DMS 273 (cell line): ENCODE results near the gene RSAD2.

Source experiments
- DNase-seq: peaks from one replicate; lab custom pipeline; 2025; ENCODE audit not compliant: unreplicated experiment; lab: John Stamatoyannopoulos, UW

The RSAD2 gene

GRCh38 chr2:6864231-6864754, 13.3 kb upstream of the RSAD2 start:
- DNase-seq: no peak

DNA sequence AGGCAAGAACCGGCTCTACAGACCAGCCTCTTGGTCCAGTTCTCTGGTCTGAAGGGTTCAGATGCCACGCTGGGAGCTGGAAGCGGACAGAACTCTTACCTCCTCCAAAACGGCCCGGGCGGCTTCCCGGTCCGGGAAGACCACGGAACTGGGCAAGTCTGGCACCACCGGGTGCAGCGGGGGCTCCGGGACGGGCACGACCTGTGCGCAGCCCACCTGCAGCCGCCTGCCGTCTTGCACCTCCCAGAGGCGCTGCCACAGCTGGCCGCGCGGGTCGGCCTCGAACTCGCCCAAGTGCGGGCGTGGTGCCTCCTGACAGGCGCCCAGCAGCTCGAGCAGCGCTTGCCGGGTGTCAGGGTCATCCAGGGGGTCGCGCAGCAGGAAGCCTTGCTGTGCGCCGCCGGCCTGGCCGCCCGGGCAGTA, 12.6 kb upstream of the RSAD2 start:
- DNase-seq: no peak

- peak; percentile 88 for DNase-seq
These were observed 12.0 kb upstream of the RSAD2 start, which contains the start of gene CMPK2 for GRCh38 chr2:6865346-6866274. CMPK2 (minus strand) TSS chr2:6865907; CDS start chr2:6865696, 211 bp downstream.

DNA sequence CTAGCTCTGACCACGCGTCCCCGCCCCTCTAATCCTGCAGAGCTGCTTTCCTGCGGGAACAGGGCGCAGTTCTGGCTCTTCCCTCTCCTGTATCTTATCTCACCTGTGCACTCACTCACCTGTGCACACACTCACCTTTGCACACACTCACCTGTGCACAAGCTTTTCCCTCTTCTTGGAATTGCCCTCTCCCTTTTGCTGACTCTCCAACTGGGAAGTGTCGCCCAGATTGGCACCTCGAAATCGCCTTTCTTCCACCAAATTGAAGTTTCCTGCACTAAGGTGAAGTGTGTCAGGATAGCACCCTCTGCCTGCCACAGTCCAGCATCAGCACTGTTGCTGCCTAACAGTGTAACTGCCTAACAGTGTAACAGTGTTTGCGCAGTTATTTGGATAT, 11.3 kb upstream of the RSAD2 start:
- DNase-seq: peak; percentile 44

GRCh38 chr2:6866982-6867381, 10.6 kb upstream of the RSAD2 start:
- no peak for DNase-seq

- no peak for DNase-seq
These were observed 5.2 kb upstream of the RSAD2 start for GRCh38 chr2:6872394-6872793.

GRCh38 chr2:6874032-6874431, 3.5 kb upstream of the RSAD2 start:
- no peak for DNase-seq

- DNase-seq: no peak
These were observed 1.3 kb upstream of the RSAD2 start for GRCh38 chr2:6876309-6876708.

GRCh38 chr2:6878549-6878948, 972 bp downstream of the RSAD2 start:
- DNase-seq: no peak

DNA sequence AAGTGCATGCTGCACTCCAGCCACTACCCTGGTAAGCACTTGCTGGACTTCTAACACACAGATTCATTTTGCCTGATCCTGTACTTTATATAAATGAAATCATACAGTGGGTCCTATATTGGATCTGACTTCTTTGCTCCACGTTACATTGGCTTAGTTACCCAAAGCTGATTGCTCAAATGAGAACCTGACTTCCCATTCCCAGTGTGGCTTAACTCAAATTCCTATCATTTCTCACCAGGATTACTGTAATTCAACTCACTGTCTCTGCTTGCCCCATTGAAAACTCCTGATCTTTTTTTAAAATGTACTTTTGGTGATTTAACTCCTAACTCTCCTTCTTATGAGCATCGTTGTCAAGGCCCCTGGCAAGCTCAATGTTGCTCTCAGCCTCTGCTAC, 1.4 kb downstream of the RSAD2 start:
- no peak for DNase-seq

GRCh38 chr2:6880200-6880733, 2.7 kb downstream of the RSAD2 start:
- no peak for DNase-seq

DNA sequence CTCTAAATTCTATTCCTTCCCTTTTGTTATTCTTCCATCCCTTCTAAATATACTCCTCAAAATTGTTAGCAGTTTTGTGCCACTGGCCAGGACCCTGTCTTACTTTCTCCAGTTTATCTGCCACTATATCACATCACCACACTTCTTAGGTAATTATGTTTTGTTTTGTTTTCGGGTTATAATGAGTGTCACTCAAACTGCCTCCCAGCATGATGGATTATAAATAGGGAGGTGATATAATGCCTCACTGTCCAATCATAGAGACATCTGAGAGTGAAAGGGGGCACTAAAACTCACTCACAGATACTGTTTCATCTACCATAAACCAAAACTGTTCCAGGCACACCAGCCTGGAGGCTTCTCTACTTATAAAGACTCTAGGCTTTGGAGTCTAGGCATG, 3.5 kb downstream of the RSAD2 start:
- DNase-seq: no peak

GRCh38 chr2:6881516-6881915, 3.9 kb downstream of the RSAD2 start:
- no peak for DNase-seq

DNA sequence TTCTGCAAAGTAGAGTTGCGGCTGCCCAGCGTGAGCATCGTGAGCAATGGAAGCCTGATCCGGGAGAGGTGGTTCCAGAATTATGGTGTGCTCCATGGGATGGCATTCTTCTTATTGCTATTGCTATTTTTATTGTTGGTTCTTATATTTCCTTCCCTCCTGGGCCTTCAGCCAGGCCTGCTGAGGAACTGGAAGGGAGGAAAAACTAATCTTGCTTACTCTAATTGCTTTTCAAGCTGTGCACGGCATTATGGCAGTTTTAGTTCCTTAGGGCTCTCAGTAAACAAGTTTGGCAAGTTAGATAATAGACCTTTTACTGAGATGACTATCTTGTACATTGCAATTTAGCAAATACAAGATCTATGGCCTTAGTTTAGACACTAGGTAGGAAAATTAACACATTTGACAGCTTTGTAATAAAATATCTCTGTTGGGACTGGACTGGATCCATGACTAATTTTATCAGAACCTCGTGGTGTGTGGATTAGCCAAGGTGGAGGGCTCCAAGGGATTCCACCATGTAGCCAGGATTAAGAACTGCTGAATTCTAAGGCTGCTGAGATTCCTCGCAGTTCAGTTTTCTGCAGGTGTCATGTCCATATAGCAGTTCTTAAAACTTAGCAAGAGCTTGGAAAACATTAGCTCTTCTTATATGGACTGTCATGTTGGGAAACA, 6.0 kb downstream of the RSAD2 start:
- no peak for DNase-seq

GRCh38 chr2:6885551-6885950, 8.0 kb downstream of the RSAD2 start:
- DNase-seq: no peak

GRCh38 chr2:6885968-6886367, 8.4 kb downstream of the RSAD2 start:
- DNase-seq: no peak

GRCh38 chr2:6887751-6888192, 10.2 kb downstream of the RSAD2 start:
- DNase-seq: no peak

DNA sequence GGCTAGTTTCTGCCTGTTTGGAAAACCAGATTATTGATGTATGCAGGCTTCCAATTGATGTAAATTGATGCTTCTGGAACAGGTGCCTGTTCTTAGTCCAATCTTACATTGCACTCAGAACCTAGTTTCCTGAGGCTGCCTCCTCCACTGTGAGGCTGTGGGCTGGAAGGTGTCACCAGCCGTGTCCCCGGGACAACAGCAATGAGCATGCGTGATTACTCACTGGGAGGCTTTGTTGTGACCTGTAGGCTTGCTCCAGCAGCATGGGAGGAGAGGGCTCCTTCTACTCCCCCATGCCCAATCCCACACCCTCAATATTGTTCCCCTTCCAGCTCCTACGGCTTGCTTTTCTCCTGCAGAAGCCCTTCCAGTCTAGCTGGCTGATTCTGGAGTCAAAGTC, 11.1 kb downstream of the RSAD2 start:
- no peak for DNase-seq

- DNase-seq: no peak
These were observed 16.4 kb downstream of the RSAD2 start for GRCh38 chr2:6893876-6894482.

- DNase-seq: peak; percentile 54
These were observed 19.6 kb downstream of the RSAD2 start for GRCh38 chr2:6896930-6897759.
